ENCODE data around the gene COL6A2.
"Not testable (repeated sequence)": the region's sequence is repeated elsewhere in the genome, so short reads cannot be mapped to it uniquely, and the experiment has no call there.

COL6A2 gene

GRCh38 chr21:46095814-46096595 lies 1.9 kb upstream of the COL6A2 start:
- no peak for DNase-seq

- DNase-seq, result no peak
Observed at GRCh38 chr21:46096596-46097335, 1.1 kb upstream of the COL6A2 start.

- no peak for DNase-seq
Observed at GRCh38 chr21:46098303-46099141, 610 bp downstream of the COL6A2 start.

DNA sequence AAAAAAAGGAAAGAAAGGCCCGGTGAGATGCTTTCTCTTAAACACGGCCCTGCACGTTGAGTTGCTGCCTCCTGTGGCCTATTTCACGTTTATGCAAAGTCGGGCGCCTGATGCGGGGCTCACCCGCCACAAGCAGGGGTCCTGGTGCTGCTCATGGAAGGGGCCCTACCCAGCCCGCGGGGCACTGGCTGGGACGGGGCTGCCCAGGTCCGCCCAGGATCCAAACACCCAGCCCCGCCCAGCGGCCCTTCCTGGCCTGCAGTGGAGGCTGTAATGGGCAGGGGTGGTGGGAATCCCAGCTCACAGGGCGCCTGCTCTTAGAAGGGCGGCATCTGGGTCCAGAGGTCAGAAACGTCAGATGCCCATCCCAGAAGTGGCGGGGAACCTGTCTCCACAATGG lies 1.6 kb downstream of the COL6A2 start:
- peak in 1 of 2 experiments; percentile 1 for DNase-seq

GRCh38 chr21:46100020-46100419 lies 2.1 kb downstream of the COL6A2 start:
- DNase-seq, result no peak

DNA sequence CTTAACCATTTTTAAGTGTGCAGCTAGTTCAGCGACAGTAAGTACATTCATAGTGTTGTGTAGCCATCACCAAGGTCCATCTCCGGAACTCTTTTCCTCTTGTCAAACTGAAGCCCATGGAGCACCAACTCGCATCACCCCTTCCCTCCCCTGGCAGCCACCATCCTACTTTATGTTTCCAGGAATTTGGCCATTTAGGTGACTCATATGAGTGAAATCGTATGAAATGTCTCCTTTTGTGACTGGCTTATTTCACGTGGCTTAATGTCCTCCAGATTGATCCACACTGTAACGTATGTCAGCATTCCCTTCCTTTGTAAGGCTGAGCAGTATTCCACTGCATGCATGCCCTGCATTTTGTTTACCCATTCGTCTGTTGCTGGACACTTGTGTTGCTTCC lies 2.5 kb downstream of the COL6A2 start:
- DNase-seq, result no peak

DNA sequence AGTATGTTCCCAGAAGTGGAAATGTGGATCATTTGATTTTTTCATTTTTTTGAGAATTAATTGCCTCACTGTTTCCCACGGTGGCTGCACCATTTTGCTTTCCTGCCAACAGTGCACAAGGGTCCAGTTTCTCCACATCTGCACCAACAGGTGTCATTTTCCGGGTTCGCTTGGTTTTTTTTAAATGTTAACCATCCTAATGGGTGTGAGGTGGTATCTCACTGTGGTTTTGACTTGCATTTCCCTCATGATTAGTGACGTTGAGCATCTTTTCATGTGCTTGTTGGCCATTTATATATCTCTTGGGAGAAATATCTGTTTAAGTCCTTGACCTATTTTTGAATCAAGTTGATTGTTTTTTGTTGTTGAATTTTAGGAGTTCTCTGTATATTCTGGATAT lies 3.0 kb downstream of the COL6A2 start:
- DNase-seq, result peak in 1 of 2 experiments; percentile 0

DNA sequence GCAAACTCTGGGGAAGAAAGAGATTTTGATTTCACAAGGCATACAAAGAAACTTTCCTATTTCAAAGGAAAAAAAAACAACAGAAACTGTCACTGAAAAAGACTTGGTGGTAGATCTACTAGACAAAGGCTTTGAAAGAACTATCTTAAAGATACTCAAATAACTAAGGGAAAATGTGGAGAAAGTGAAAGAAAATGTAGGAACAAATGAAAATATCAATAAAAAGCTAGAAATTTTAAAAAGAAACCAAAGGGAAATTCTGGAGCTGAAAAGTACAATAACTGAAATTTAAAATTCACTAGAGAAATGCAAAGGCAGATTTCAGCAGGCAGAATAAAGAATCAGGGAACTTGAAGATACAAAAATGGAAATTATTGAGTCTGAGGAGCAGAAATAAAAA lies 6.2 kb downstream of the COL6A2 start:
- DNase-seq, result no peak

DNA sequence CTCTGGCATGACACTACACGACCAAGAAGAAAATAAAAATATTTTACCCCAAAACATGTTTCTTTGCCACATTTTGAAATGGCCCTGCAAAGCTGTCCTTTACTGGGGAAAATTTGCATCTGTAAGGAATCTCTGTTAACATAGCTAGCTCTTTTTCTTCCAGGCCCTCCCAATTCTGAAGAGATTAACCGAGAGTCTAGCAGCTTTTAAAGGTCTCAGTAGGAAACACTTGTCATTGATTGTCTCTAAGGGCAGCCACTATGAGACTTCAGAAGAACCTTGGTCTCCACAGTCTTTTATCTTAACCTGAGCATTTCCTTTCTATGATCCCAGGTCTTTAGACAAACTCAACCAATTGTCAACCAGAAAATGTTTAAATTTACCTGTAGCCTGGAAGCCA lies 9.5 kb downstream of the COL6A2 start:
- DNase-seq, result not testable (repeated sequence)

- DNase-seq, result peak in 1 of 2 experiments; percentile 1
Observed at GRCh38 chr21:46108827-46109312, 11.0 kb downstream of the COL6A2 start.

DNA sequence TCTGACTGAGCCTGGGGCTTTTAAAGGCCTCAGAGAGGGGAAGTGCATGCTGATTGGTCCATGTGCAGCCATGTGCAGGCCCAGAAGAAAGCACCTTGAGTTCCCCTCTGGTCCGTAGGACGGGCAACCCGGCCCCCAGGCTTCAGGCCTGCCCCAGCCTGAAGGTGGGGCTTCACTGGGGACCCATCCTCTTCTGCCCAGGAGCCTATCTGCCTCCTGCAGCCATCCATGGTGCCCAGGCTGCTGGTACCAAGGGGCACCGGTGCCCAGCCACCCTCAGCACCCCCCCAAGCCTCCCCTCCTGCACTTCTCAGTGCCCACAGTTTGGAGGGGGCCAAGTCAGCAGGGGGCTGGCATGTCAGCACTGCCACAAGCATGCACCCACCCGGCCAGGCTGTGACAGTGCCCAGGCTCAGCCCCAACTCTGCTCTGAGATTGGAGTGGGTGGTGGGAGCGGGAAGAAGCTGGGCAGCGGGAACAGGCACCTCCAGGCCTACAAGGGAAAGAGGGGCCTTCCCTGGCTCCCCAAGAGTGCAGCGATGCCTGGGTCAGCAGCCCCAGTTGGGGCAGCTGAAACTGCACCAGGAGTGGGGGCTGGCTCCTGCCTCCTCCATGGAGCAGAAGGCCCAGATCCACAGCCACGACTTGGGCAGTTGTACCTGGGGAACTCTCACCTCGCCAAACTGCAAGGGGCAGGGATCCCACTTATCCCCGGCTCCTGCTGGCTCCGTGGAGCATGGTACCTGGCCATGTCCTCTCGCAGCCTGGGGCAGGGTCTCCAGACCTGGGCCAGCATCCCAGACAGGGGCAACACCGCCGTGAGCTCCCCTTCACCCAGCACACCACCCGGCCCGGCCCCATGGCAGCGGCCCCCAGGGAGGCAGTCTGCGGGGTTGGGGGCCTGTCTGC lies 11.7 kb downstream of the COL6A2 start:
- DNase-seq, result peak in 1 of 2 experiments; percentile 0

GRCh38 chr21:46110499-46111192 lies 12.7 kb downstream of the COL6A2 start:
- peak in 1 of 2 experiments; percentile 1 for DNase-seq

DNA sequence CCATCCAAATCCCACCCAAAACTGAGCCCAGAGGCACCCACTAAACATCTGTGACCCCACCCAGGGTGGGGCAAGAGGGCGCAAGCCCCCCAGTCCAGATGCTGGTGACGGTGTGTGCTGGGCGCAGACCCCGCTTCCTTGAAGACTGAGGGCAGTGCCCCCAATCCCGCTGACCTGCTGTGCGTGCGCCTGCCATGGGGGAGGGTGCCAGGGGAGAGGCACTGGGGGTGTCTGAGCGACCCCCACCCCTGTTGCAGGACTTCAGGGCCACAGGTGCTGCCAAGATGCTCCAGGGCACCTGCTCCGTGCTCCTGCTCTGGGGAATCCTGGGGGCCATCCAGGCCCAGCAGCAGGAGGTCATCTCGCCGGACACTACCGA lies 13.3 kb downstream of the COL6A2 start:
- no peak for DNase-seq

DNA sequence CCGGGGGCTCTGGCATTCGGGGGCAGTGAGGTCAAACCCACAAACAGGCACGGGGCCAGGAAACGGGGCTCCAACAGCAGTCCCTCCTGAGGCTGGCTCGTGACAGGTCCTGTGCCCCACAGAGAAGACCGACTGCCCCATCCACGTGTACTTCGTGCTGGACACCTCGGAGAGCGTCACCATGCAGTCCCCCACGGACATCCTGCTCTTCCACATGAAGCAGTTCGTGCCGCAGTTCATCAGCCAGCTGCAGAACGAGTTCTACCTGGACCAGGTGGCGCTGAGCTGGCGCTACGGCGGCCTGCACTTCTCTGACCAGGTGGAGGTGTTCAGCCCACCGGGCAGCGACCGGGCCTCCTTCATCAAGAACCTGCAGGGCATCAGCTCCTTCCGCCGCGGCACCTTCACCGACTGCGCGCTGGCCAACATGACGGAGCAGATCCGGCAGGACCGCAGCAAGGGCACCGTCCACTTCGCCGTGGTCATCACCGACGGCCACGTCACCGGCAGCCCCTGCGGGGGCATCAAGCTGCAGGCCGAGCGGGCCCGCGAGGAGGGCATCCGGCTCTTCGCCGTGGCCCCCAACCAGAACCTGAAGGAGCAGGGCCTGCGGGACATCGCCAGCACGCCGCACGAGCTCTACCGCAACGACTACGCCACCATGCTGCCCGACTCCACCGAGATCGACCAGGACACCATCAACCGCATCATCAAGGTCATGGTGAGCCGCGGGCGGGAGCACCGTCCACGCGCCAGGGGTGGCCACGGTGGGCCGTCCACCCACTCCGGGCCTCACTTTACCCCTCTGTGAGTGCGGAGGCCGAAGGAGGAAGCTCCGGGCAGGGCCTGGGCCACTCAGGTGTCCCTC lies 14.2 kb downstream of the COL6A2 start:
- DNase-seq, result no peak

DNA sequence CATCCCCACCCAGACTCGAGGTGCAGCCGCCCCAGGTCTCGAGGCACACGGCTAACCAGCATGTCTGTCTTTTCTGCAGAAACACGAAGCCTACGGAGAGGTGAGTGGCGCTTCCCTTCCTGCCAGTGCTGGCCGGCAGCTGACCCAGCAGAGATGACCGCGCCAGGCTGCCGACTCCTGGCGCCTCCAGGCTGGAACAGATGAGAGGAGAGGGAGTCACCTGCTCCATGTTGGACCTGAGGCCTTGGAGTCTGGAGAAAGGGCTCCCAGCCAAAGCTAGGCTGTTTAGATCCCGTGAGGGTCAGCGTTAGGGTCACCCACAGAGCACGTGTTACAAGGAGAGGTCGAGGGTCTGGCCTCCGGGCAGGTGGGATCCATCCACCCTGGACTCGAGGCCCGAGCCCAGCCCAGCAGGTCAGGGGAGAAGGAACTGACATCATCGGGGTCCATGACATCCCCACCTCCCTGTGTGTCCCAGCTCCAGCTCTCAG lies 14.9 kb downstream of the COL6A2 start:
- no peak for DNase-seq

DNA sequence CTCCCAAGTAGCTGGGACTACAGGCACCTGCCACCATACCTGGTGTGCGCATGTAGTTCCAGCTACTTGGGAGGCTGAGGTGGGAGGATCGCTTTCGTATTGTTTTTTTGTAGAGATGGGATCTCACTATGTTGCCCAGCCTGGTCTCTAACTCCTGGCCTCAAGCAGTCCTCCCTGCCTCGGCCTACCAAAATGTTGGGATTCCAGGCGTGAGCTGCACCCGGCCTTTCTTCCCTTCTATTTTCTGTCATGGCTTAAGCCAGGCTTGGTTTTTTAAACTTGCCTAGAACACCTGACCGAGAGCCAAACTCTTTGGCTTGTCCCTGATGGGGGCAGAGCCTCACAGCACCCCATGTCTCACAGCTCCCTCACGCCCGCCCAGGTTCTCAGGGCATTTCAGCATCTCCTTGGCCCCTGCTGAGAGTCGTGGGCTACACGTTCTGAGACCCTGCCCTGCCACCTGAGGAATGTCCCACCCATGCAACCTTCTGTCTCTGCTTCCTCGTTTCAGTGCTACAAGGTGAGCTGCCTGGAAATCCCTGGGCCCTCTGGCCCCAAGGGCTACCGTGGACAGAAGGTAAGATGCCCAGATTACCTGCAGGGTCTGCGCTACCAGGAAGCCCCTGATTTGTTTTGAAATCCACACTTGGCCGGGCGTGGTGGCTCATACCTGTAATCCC lies 15.7 kb downstream of the COL6A2 start:
- DNase-seq, result no peak

- no peak for DNase-seq
Observed at GRCh38 chr21:46114963-46115362, 17.1 kb downstream of the COL6A2 start.

GRCh38 chr21:46115441-46116188 lies 17.7 kb downstream of the COL6A2 start:
- DNase-seq, result no peak

Data from activated CD4-positive, alpha-beta T cell treated with anti-CD3 and anti-CD28 coated beads, Interleukin-2, amount 50 U/mL, for 48 hours (primary cell).